Central memory CD8-positive, alpha-beta T cell (primary cell): ENCODE results near the gene MUSK.

Experiments
- ATAC-seq: fragments of 150-1000 bp; cut with Tn5 transposase; replicated peaks from 2 replicates; pipeline ENCODE4 v1.10.0; 2022; ENCODE audit warnings: mild to moderate bottlenecking, moderate FRiP score, moderate number of reproducible peaks; ENCODE audit not compliant: poor library complexity, severe bottlenecking; ENCODE audit errors: extremely low read depth
- DNase-seq, 2 donors: peaks; one replicate each; pipeline ENCODE4 v3.0.0; 2021; ENCODE audit warnings: low spot score in 2 of 2
- H3K27ac Mint-ChIP-seq: one replicate; pipeline ENCODE4 v1.8.0; 2022; ENCODE audit warnings: low read depth, mild to moderate bottlenecking, moderate library complexity, mixed read lengths
- H3K27me3 Mint-ChIP-seq: one replicate; pipeline ENCODE4 v1.8.0; 2022; ENCODE audit warnings: mixed read lengths
- H3K36me3 Mint-ChIP-seq: one replicate; pipeline ENCODE4 v1.8.0; 2022; ENCODE audit warnings: mild to moderate bottlenecking, moderate library complexity, mixed read lengths; ENCODE audit not compliant: insufficient read depth
- H3K4me1 Mint-ChIP-seq: one replicate; pipeline ENCODE4 v1.8.0; 2022; ENCODE audit warnings: mixed read lengths
- H3K4me3 Mint-ChIP-seq: one replicate; pipeline ENCODE4 v1.8.0; 2022; ENCODE audit warnings: mild to moderate bottlenecking, moderate library complexity, mixed read lengths
- H3K9me3 Mint-ChIP-seq: one replicate; pipeline ENCODE4 v1.8.0; 2022; ENCODE audit warnings: mixed read lengths

Gene MUSK

GRCh38 chr9:110750272-110750671 is 81.7 kb downstream of the MUSK start:
- ATAC-seq, result no peak
- no peak for DNase-seq
- peaks cover 1% of the 10 kb centered on the region for H3K36me3 Mint-ChIP-seq
- no peak overlapping the region for H3K4me3 Mint-ChIP-seq
- H3K27me3 Mint-ChIP-seq, result no peaks in the 10 kb centered on the region
- H3K9me3 Mint-ChIP-seq, result peaks cover 33% of the 10 kb centered on the region
- H3K27ac Mint-ChIP-seq, result no peak overlapping the region
- no peaks in the 10 kb centered on the region for H3K4me1 Mint-ChIP-seq

GRCh38 chr9:110751971-110752370 is 83.4 kb downstream of the MUSK start:
- Mint-ChIP-seq H3K9me3 (peaks cover 37% of the 10 kb centered on the region), H3K36me3 (peaks cover 1% of the 10 kb centered on the region), H3K4me1 (no peaks in the 10 kb centered on the region), H3K27ac (no peak overlapping the region), H3K27me3 (no peaks in the 10 kb centered on the region), H3K4me3 (no peak overlapping the region)
- ATAC-seq, result no peak
- DNase-seq, result no peak

GRCh38 chr9:110752766-110753165 is 84.2 kb downstream of the MUSK start:
- no peak for ATAC-seq
- H3K4me1 Mint-ChIP-seq, result no peaks in the 10 kb centered on the region
- DNase-seq, result no peak

DNA sequence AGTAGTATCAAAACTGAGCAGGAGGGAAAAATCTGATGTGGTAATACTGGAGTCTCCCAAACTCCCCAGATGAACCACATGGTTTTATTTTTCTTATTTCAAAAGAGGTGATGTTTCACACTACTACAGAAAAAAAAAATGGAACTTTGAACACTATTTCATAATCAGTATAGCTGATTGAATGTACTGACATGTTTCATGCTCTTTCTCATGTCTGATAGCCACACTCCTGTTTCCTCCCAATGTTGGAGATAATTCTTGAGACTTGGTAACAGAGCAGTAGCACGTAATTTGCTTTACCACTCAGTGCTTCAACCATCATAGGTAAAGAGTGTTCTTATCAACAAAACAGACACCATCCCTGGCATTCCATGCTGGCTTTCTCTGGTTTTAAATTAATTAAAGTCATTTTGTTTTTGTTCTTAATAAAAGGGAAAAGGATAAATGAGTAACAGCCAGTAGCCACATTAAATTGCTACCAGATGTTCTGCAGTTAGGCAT is 85.2 kb downstream of the MUSK start:
- Mint-ChIP-seq H3K4me1 (no peaks in the 10 kb centered on the region), H3K27ac (no peak overlapping the region), H3K36me3 (peaks cover 1% of the 10 kb centered on the region), H3K9me3 (peaks cover 31% of the 10 kb centered on the region), H3K27me3 (no peaks in the 10 kb centered on the region), H3K4me3 (no peak overlapping the region)
- DNase-seq (no peak), ATAC-seq (no peak)

More at GRCh38 chr9:110752766-110753165, 84.2 kb downstream of the MUSK start:
- Mint-ChIP-seq H3K9me3 (peaks cover 37% of the 10 kb centered on the region), H3K27me3 (no peaks in the 10 kb centered on the region), H3K36me3 (peaks cover 1% of the 10 kb centered on the region), H3K27ac (no peak overlapping the region), H3K4me3 (no peak overlapping the region)

DNA sequence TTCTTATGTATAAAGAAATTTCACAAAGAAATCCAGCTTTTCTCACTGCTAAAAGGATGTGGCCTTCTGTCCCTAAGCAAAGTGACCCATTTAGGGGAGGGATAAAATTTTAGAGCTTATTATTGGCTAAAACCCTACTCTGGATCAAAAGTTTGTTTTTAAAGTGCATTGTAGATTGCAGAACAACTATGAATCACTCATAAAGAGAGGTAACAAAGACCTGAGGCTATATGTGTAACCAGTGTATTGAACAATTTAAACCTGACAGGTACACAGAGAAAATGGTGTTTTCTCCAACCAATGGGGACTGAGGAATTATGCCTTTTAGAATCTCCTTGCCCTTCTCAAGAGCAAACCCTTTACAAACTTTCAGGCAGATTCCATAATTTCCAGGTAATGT is 86.6 kb downstream of the MUSK start:
- H3K9me3 Mint-ChIP-seq, result peaks cover 21% of the 10 kb centered on the region
- H3K4me1 Mint-ChIP-seq, result no peaks in the 10 kb centered on the region
- peaks cover 1% of the 10 kb centered on the region for H3K36me3 Mint-ChIP-seq
- no peak overlapping the region for H3K27ac Mint-ChIP-seq
- H3K4me3 Mint-ChIP-seq, result no peak overlapping the region
- no peak for ATAC-seq
- DNase-seq, result no peak
- no peaks in the 10 kb centered on the region for H3K27me3 Mint-ChIP-seq

- H3K27me3 Mint-ChIP-seq, result no peaks in the 10 kb centered on the region
- ATAC-seq, result no peak
- H3K9me3 Mint-ChIP-seq, result peaks cover 6% of the 10 kb centered on the region
- no peak overlapping the region for H3K27ac Mint-ChIP-seq
- H3K4me3 Mint-ChIP-seq, result no peak overlapping the region
- H3K36me3 Mint-ChIP-seq, result no peaks in the 10 kb centered on the region
- no peak for DNase-seq
- H3K4me1 Mint-ChIP-seq, result no peaks in the 10 kb centered on the region
Measured at GRCh38 chr9:110758201-110758600, 89.6 kb downstream of the MUSK start.

DNA sequence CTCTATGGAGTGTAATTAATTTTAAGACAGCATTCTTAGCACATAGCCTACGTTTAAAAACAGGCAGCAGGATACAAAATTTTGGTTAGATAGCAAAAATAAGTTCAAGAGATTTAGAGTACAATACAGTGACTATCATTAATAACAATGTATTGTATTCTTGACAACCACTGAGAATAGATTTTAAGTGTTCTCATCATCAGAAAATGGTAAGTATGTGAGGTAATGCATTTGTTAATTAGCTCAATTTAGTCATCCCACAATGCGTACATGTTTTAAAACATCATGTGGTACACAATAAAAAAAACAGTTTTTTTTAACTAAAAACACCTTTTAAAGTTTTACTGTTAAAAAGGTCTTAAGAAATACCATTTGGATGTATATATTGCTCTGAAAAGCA is 94.2 kb downstream of the MUSK start:
- Mint-ChIP-seq H3K27ac (no peak overlapping the region), H3K27me3 (no peaks in the 10 kb centered on the region), H3K36me3 (no peaks in the 10 kb centered on the region), H3K9me3 (peaks cover 11% of the 10 kb centered on the region), H3K4me1 (no peaks in the 10 kb centered on the region), H3K4me3 (no peak overlapping the region)
- ATAC-seq, result no peak
- no peak for DNase-seq

DNA sequence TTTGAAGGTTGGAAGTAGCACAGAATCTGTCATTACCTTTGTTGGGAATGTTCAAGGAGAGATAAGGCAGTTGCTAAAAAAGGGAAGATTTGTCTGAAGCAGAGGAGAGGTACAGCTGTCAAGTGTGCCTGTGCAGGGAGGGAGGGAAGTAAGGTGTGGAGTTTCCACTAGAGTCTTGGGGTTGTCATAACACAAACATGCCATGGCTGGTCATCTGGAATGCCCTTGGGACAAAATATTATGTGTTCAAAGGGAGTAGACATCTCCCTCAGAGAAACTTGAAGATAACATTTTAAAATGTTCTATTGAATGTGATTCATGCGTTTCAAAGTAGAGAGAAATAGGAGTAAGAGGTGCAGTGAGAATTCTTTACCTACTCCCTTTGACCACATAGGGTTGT is 95.0 kb downstream of the MUSK start:
- Mint-ChIP-seq H3K36me3 (no peaks in the 10 kb centered on the region), H3K27me3 (no peaks in the 10 kb centered on the region), H3K4me3 (no peak overlapping the region), H3K27ac (no peak overlapping the region), H3K9me3 (peaks cover 11% of the 10 kb centered on the region), H3K4me1 (no peaks in the 10 kb centered on the region)
- no peak for DNase-seq
- ATAC-seq, result no peak

DNA sequence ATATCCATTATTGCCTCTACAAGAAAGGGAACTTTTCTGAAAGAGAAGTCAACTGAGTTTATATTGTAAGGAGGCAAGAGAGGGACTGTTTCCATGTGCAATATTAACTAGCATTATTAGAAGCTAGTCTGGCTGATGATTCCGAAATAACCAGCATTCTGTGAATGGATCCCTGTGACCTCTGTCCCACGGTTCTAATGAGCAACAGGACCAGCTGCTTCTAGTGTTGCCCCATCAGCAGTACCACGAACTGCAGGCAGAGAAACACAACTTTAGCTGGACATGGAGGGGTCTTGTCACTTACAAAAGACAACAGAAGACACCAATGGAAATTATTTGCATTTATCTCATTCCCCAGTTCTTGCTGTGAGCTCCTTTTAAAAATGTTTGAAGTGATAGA is 95.4 kb downstream of the MUSK start:
- H3K27ac Mint-ChIP-seq, result no peak overlapping the region
- H3K9me3 Mint-ChIP-seq, result peaks cover 11% of the 10 kb centered on the region
- H3K27me3 Mint-ChIP-seq, result no peaks in the 10 kb centered on the region
- H3K4me1 Mint-ChIP-seq, result no peaks in the 10 kb centered on the region
- no peak for DNase-seq
- no peaks in the 10 kb centered on the region for H3K36me3 Mint-ChIP-seq
- no peak overlapping the region for H3K4me3 Mint-ChIP-seq
- no peak for ATAC-seq

DNA sequence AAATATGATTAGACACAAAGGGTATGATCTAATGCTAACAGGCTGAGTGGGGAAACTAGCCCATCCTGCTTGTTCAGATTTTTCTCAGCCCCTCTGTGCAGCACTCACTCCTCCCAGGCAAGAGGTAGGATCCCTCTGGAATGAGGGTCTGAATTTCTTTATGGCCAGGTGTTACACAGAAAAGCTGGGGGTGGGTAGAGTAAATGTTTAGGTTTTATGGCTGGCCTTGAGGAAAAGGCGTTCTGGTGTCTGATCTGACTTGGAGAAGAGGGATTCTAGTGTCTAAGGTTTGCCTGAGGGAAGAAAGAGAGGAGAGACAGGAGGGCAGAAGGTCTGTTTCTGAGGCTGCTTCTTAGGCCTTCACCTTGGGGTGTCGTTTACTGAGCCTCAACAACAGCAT is 97.3 kb downstream of the MUSK start:
- no peaks in the 10 kb centered on the region for H3K4me1 Mint-ChIP-seq
- H3K27me3 Mint-ChIP-seq, result no peaks in the 10 kb centered on the region
- H3K4me3 Mint-ChIP-seq, result no peak overlapping the region
- ATAC-seq, result no peak
- no peak for DNase-seq
- H3K36me3 Mint-ChIP-seq, result no peaks in the 10 kb centered on the region
- H3K9me3 Mint-ChIP-seq, result peaks cover 11% of the 10 kb centered on the region
- H3K27ac Mint-ChIP-seq, result no peak overlapping the region

GRCh38 chr9:110767559-110768063 is 99.0 kb downstream of the MUSK start:
- Mint-ChIP-seq H3K27ac (no peak overlapping the region), H3K4me1 (no peaks in the 10 kb centered on the region), H3K27me3 (no peaks in the 10 kb centered on the region), H3K4me3 (no peak overlapping the region), H3K9me3 (peaks cover 11% of the 10 kb centered on the region), H3K36me3 (no peaks in the 10 kb centered on the region)
- DNase-seq, result no peak
- no peak for ATAC-seq

DNA sequence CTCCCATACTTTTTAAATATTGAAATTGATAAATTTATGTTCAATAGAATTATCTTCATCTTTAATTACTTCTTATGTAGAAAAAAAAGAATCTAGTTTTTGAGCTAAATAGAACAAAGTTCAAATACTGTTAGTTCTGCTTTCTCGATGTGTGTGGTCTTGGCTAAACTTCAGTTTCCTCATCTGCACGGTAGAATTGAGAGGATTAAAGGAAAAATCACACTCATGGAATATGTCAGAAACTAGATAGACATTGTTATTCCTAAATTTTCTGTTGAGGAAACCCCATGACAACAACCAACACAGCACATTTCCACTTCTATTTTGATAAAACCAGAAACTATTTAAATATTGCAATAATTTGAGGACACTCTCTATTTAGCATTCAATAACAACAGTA is 100.3 kb downstream of the MUSK start:
- H3K27ac Mint-ChIP-seq, result no peak overlapping the region
- no peaks in the 10 kb centered on the region for H3K36me3 Mint-ChIP-seq
- DNase-seq, result no peak
- peaks cover 5% of the 10 kb centered on the region for H3K9me3 Mint-ChIP-seq
- H3K27me3 Mint-ChIP-seq, result no peaks in the 10 kb centered on the region
- no peaks in the 10 kb centered on the region for H3K4me1 Mint-ChIP-seq
- H3K4me3 Mint-ChIP-seq, result no peak overlapping the region
- no peak for ATAC-seq

DNA sequence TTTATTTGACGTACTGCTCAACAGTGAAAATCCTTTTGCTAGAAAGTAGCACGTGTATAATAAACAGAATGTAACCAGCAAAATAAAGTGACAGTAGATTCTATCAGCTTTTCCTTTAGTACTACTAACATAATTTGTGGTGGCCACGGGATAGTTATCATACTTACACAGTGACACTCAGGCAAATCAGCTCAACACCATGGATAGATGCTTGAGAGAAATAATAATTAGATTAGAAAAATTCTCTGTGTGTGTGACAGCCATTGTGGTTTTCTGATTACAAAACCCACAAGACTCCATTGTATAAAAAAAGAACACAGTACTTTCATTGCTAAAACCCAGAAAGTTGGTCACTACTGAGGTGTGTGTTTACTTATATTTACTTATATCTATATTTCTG is 101.1 kb downstream of the MUSK start:
- Mint-ChIP-seq H3K4me1 (no peaks in the 10 kb centered on the region), H3K27ac (no peak overlapping the region), H3K36me3 (no peaks in the 10 kb centered on the region), H3K9me3 (peaks cover 5% of the 10 kb centered on the region), H3K4me3 (no peak overlapping the region), H3K27me3 (no peaks in the 10 kb centered on the region)
- ATAC-seq (no peak), DNase-seq (no peak)

DNA sequence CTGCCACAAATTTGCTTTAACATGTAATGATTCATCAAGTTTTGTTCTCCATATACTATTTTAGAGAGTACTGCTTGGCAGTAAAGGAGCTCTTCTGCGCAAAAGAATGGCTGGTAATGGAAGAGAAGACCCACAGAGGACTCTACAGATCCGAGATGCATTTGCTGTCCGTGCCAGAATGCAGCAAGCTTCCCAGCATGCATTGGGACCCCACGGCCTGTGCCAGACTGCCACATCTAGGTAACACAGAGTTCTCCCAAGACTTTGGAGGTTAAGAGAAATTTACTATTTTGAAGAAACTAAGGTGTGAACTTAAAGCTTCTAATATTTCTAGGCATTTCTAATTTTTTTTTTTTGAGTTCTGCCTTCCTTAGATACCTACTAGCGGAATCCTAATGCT is 107.1 kb downstream of the MUSK start:
- Mint-ChIP-seq H3K4me3 (no peak overlapping the region), H3K27me3 (no peaks in the 10 kb centered on the region), H3K27ac (no peak overlapping the region), H3K9me3 (peaks cover 16% of the 10 kb centered on the region), H3K36me3 (no peaks in the 10 kb centered on the region), H3K4me1 (no peaks in the 10 kb centered on the region)
- DNase-seq, result no peak
- no peak for ATAC-seq
